Measurements from ENCODE around the gene DSN1. TPM values are rescaled to one million over a fixed set of nuclear protein-coding genes. Genes with fewer than 3 reads are reported as not detected.

The DSN1 gene
- total and polyA plus RNA-seq, 9 of the 15 experiments (the other 6 are each of a cell fraction or from before 2014, with no cell fraction given) = 23.3 to 45.3 (median 31.1) TPM

GRCh38 chr20:36745927-36746659 lies 27.5 kb downstream of the DSN1 start, which contains the start of gene NDRG3 (continued):
- no peak; the same call in 1 of the 2 replicates for TF ChIP-seq MGA (IDR thresholded peaks at IDR 0.05)
- TF ChIP-seq KLF6 (CRISPR knock-in tag; IDR thresholded peaks at IDR 0.05; ENCODE audit: borderline replicate concordance) = no peak
- TF ChIP-seq ZNF584 (CRISPR knock-in tag; IDR thresholded peaks at IDR 0.05; ENCODE audit: low read depth) = no peak
- TF ChIP-seq, protein P1, sequence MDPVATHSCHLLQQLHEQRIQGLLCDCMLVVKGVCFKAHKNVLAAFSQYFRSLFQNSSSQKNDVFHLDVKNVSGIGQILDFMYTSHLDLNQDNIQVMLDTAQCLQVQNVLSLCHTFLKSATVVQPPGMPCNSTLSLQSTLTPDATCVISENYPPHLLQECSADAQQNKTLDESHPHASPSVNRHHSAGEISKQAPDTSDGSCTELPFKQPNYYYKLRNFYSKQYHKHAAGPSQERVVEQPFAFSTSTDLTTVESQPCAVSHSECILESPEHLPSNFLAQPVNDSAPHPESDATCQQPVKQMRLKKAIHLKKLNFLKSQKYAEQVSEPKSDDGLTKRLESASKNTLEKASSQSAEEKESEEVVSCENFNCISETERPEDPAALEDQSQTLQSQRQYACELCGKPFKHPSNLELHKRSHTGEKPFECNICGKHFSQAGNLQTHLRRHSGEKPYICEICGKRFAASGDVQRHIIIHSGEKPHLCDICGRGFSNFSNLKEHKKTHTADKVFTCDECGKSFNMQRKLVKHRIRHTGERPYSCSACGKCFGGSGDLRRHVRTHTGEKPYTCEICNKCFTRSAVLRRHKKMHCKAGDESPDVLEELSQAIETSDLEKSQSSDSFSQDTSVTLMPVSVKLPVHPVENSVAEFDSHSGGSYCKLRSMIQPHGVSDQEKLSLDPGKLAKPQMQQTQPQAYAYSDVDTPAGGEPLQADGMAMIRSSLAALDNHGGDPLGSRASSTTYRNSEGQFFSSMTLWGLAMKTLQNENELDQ (CRISPR knock-in tag; IDR thresholded peaks at IDR 0.05; ENCODE audit: borderline replicate concordance) = no peak
- TF ChIP-seq TFE3 (CRISPR knock-in tag; IDR thresholded peaks at IDR 0.05) = no peak
- TF ChIP-seq PHF21A (IDR thresholded peaks at IDR 0.05; ENCODE audit: borderline replicate concordance, low read depth) = no peak
- no peak for TF ChIP-seq SIN3A (IDR thresholded peaks at IDR 0.05; ENCODE audit: borderline replicate concordance in 2 of 2, control insufficient read depth in 1 of 2, low read depth in 2 of 2, low read length in 2 of 2)
- TF ChIP-seq USF2 (CRISPR knock-in tag; IDR thresholded peaks at IDR 0.05) = no peak

All from K562 (cell line).